GM12878 (cell line): ENCODE results near the gene F13A1. TPM values are rescaled to one million over a fixed set of nuclear protein-coding genes. Genes with fewer than 3 reads are reported as not detected.

Experiments
- ATAC-seq: fragments of 200-7000 bp; cut with Tn5 transposase; 3 replicates; pipeline ENCODE4 v1.9.1; 2020; ENCODE audit warnings: mild to moderate bottlenecking, moderate library complexity
- BruUV-seq: library from RNA; stranded (reverse); fragments of 400-500 nt; replicated peaks from 2 replicates; lab custom pipeline; 2021; lab: Mats Ljungman, UMichigan
- CTCF ChIA-PET: fragments of 300-600 bp; sonication (Branson Sonifier 250); formaldehyde crosslinking; extraction: SDS; loops from one replicate; lab custom pipeline; 2021; ENCODE audit warnings: inconsistent platforms; lab: Yijun Ruan, JAX
- POLR2A ChIA-PET: fragments of 350-600 bp; formaldehyde crosslinking; extraction: SDS; loops from one replicate; lab custom pipeline; 2021; ENCODE audit warnings: inconsistent platforms; lab: Charles Lee
- RAD21 ChIA-PET: fragments of 300-600 bp; sonication (Branson Sonifier 250); formaldehyde crosslinking; loops from one replicate; lab custom pipeline; 2023; ENCODE audit warnings: antibody characterized with exemption; ENCODE audit not compliant: unreplicated experiment; lab: Charles Lee
- SMC1A ChIA-PET: fragments of 300-600 bp; sonication (Branson Sonifier 250); formaldehyde crosslinking; loops from one replicate; lab custom pipeline; 2023; ENCODE audit not compliant: unreplicated experiment, uncharacterized antibody; lab: Charles Lee
- DNase-seq: peaks from one replicate; pipeline ENCODE4 v3.0.0-alpha.2; 2011; ENCODE audit warnings: low read depth, low spot score
- FAIRE-seq: peaks from 3 replicates; lab custom pipeline; 2011; peaks lifted over from hg19 to GRCh38; lab: Jason Lieb, UNC
- H2AFZ ChIP-seq: 2 replicates; pipeline ENCODE4 v1.6.0; 2011; ENCODE audit warnings: low read depth, low read length, control low read depth; ENCODE audit not compliant: control insufficient read depth
- H3K27ac ChIP-seq: 2 replicates; pipeline ENCODE4 v1.5.1; 2011; ENCODE audit warnings: control low read depth; ENCODE audit not compliant: control insufficient read depth, insufficient read depth
- H3K27me3 ChIP-seq, 2 experiments: replicated peaks in 1 of 2; 2 replicates each; pipeline versions ENCODE4 v1.6.0 to v1.6.1; 2011; ENCODE audit warnings: low read length in 1 of 2; ENCODE audit not compliant: control insufficient read depth in 2 of 2, insufficient read depth in 2 of 2
- H3K36me3 ChIP-seq, 2 experiments: 2 replicates each; pipeline ENCODE4 v1.5.1; 2011; ENCODE audit warnings: low read length in 1 of 2; ENCODE audit not compliant: control insufficient read depth in 2 of 2, insufficient read depth in 2 of 2
- H3K4me1 ChIP-seq: 2 replicates; pipeline ENCODE4 v1.6.1; 2011; ENCODE audit warnings: mild to moderate bottlenecking, low read length, moderate library complexity, mixed read lengths; ENCODE audit not compliant: control insufficient read depth, insufficient read depth
- H3K4me2 ChIP-seq: 2 replicates; pipeline ENCODE4 v1.6.0; 2011; ENCODE audit warnings: control low read depth; ENCODE audit not compliant: control insufficient read depth, insufficient read depth
- H3K4me3 ChIP-seq: fragments of 200-600 bp; sonication (generic); 2 replicates; pipeline ENCODE4 v1.5.1; 2016
- H3K79me2 ChIP-seq: 2 replicates; pipeline ENCODE4 v1.6.0; 2011; ENCODE audit warnings: low read length; ENCODE audit not compliant: control insufficient read depth, insufficient read depth
- H3K9ac ChIP-seq: 2 replicates; pipeline ENCODE4 v1.8.0; 2011; ENCODE audit warnings: low read length, control low read depth, mixed read lengths; ENCODE audit not compliant: control insufficient read depth, insufficient read depth
- H3K9me3 ChIP-seq: replicated peaks from 3 replicates; pipeline ENCODE4 v1.5.1; 2011; ENCODE audit warnings: mild to moderate bottlenecking, low read length; ENCODE audit not compliant: control insufficient read depth, insufficient read depth
- H4K20me1 ChIP-seq: 2 replicates; pipeline ENCODE4 v1.6.0; 2011; ENCODE audit not compliant: control insufficient read depth, insufficient read depth
- ASH2L ChIP-seq: fragments of 300-600, 200-600 bp; sonication (generic); IDR thresholded peaks from 2 replicates; pipeline ENCODE4 v1.6.1; 2017; ENCODE audit warnings: low read depth, mild to moderate bottlenecking, borderline replicate concordance
- CBX3 ChIP-seq: fragments of 200-600 bp; sonication (generic); IDR thresholded peaks from 2 replicates; pipeline ENCODE4 v1.6.1; 2016; ENCODE audit warnings: low read depth, borderline replicate concordance
- CBX5 ChIP-seq: sonication (generic); IDR thresholded peaks from 2 replicates; pipeline ENCODE4 v1.6.1; 2016; ENCODE audit warnings: low read depth, moderate library complexity, mild to moderate bottlenecking, inconsistent platforms
- EED ChIP-seq: sonication (generic); IDR thresholded peaks from 2 replicates; pipeline ENCODE4 v1.6.1; 2016; ENCODE audit warnings: antibody characterized with exemption, low read depth
- EGR1 ChIP-seq, 2 experiments: IDR thresholded peaks; 1 replicate in 1 of 2; 2 replicates in 1 of 2; pipeline ENCODE4 v1.6.1; 2011 to 2012; ENCODE audit warnings: low read depth in 2 of 2, low read length in 2 of 2, borderline replicate concordance in 1 of 2, mild to moderate bottlenecking in 1 of 2, moderate library complexity in 1 of 2
- IKZF1 ChIP-seq: fragments of 450-650 bp; conservative IDR thresholded peaks from 2 replicates; pipeline ENCODE4 v1.6.1; 2017; ENCODE audit warnings: antibody characterized with exemption, mild to moderate bottlenecking
- KLF5 ChIP-seq: fragments of 450-650 bp; IDR thresholded peaks from 2 replicates; pipeline ENCODE4 v1.6.1; 2014; ENCODE audit warnings: mild to moderate bottlenecking; ENCODE audit not compliant: partially characterized antibody
- LARP7 ChIP-seq: fragments of 450-650 bp; IDR thresholded peaks from 2 replicates; pipeline ENCODE4 v1.6.1; 2017; ENCODE audit warnings: mild to moderate bottlenecking
- NFXL1 ChIP-seq: fragments of 450-650 bp; IDR thresholded peaks from 2 replicates; pipeline ENCODE4 v1.6.1; 2017; ENCODE audit warnings: antibody characterized with exemption, mild to moderate bottlenecking, borderline replicate concordance
- SMC3 ChIP-seq: IDR thresholded peaks from 2 replicates; pipeline ENCODE4 v1.6.1; 2011; ENCODE audit warnings: low read length, improper control_type of control experiment, borderline replicate concordance
- TCF3 ChIP-seq: IDR thresholded peaks from 2 replicates; pipeline ENCODE4 v1.6.1; 2012; ENCODE audit warnings: low read depth, mild to moderate bottlenecking, low read length, borderline replicate concordance; ENCODE audit not compliant: insufficient read depth
- TCF7 ChIP-seq: IDR thresholded peaks from 2 replicates; pipeline ENCODE4 v1.6.1; 2014; ENCODE audit warnings: antibody characterized with exemption, borderline replicate concordance
- WGBS: methylation state at CpG from one replicate; pipeline ENCODE4 v1.1.6; 2016; ENCODE audit warnings: low lambda C conversion rate; ENCODE audit not compliant: insufficient replicate concordance, insufficient coverage; ENCODE audit errors: missing lambda C conversion rate; 5-methylcytosine and 5-hydroxymethylcytosine counted together
- in situ Hi-C: fragments of 300-500 bp; cut with MboI; formaldehyde crosslinking; loops from 9 replicates; pipeline ENCODE4 v1.14.3; 2018; ENCODE audit warnings: mixed read lengths
- intact Hi-C: fragments of 100-400 bp; cut with micrococcal nuclease; formaldehyde crosslinking; loops from one replicate; pipeline ENCODE4 v1.14.2; 2022; ENCODE audit not compliant: unreplicated experiment
- polyA plus RNA-seq, 11 experiments: library from polyadenylated mRNA; depleted of rRNA in 4 of 11; unstranded in 6 of 11; stranded (reverse) in 5 of 11; fragments of >200 nt; fragmentation: Nextera tagmentation in 4 of 11; fragmentation: Illumina TruSeq in 1 of 11; extraction: Ambion mirVana in 4 of 11; extraction: Trizol in 1 of 11; gene quantifications; 1 replicate in 1 of 11; 2 replicates in 10 of 11; pipeline versions ENCODE4 v1.2.1 to v1.2.3, GENCODE V29; 2011 to 2016; ENCODE audit warnings: inconsistent platforms in 2 of 11, missing spikeins in 2 of 11, low read depth in 1 of 11
- total RNA-seq, 4 experiments: library from RNA; depleted of rRNA in 3 of 4; stranded (reverse); fragments of >200 nt in 3 of 4; fragmentation: Illumina TruSeq in 1 of 4; extraction: Trizol in 1 of 4; gene quantifications; 2 replicates each; pipeline versions ENCODE4 v1.2.1 to v1.2.3, GENCODE V29; 2013 to 2021
- TF ChIP-seq, protein P1 (sequence below): fragments of 450-650 bp; IDR thresholded peaks from 2 replicates; pipeline ENCODE4 v1.6.1; 2017; ENCODE audit warnings: low read depth, mild to moderate bottlenecking, moderate library complexity
- TF ChIP-seq, protein P2 (sequence below): fragments of 450-650 bp; IDR thresholded peaks from 2 replicates; pipeline ENCODE4 v1.6.1; 2017; ENCODE audit warnings: mild to moderate bottlenecking, low read depth, inconsistent platforms; ENCODE audit not compliant: poor library complexity, severe bottlenecking

The F13A1 gene
- total and polyA plus RNA-seq, 10 of the 15 experiments (the other 5 are each of a cell fraction or from before 2014, with no cell fraction given) = 0.48 to 1.8 (median 1.0) TPM

DNA sequence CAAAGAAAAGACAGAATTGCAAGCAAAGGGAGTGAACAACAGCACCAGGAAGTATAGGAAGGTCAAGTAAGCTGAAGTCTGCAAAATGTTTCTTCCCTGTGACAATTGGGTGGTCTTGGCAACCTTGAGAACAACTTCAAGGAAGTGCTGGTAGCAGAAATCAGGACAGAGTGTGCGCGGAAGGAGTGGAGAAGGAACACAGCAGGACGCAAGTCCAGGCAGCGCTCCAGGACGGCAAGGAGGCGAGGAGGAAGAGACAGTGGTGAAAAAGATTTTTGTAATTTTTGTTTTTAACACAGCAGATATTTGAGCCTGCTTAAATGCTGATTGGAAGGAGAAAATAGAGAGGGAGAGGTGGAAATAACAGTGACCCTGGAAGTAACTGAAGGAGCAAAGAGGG is 141.7 kb downstream of the F13A1 start:
- Histone ChIP-seq H3K27ac (no peak overlapping the region), H3K9me3 (no peaks in the 10 kb centered on the region), H2AFZ (no peak overlapping the region), H3K4me3 (no peak overlapping the region), H3K27me3 (no peaks in the 10 kb centered on the region), H3K79me2 (no peaks in the 10 kb centered on the region), H3K4me1 (no peaks in the 10 kb centered on the region), H4K20me1 (no peaks in the 10 kb centered on the region), H3K9ac (no peak overlapping the region), H3K36me3 (no peaks in the 10 kb centered on the region), H3K4me2 (no peak overlapping the region)
- no peak for ATAC-seq
- TF ChIP-seq IKZF1 (no peak), NFXL1 (no peak), SMC3 (no peak), TCF7 (no peak), EED (no peak), CBX3 (no peak), LARP7 (no peak), CBX5 (no peak), EGR1 (IDR thresholded peaks at IDR 0.05; ENCODE audit: borderline replicate concordance in 1 of 2, low read depth in 2 of 2, low read length in 2 of 2) (no peak), ASH2L (no peak), KLF5 (no peak), TCF3 (no peak)
- TF ChIP-seq, protein P1, sequence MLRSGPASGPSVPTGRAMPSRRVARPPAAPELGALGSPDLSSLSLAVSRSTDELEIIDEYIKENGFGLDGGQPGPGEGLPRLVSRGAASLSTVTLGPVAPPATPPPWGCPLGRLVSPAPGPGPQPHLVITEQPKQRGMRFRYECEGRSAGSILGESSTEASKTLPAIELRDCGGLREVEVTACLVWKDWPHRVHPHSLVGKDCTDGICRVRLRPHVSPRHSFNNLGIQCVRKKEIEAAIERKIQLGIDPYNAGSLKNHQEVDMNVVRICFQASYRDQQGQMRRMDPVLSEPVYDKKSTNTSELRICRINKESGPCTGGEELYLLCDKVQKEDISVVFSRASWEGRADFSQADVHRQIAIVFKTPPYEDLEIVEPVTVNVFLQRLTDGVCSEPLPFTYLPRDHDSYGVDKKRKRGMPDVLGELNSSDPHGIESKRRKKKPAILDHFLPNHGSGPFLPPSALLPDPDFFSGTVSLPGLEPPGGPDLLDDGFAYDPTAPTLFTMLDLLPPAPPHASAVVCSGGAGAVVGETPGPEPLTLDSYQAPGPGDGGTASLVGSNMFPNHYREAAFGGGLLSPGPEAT = no peak
- TF ChIP-seq, protein P2, sequence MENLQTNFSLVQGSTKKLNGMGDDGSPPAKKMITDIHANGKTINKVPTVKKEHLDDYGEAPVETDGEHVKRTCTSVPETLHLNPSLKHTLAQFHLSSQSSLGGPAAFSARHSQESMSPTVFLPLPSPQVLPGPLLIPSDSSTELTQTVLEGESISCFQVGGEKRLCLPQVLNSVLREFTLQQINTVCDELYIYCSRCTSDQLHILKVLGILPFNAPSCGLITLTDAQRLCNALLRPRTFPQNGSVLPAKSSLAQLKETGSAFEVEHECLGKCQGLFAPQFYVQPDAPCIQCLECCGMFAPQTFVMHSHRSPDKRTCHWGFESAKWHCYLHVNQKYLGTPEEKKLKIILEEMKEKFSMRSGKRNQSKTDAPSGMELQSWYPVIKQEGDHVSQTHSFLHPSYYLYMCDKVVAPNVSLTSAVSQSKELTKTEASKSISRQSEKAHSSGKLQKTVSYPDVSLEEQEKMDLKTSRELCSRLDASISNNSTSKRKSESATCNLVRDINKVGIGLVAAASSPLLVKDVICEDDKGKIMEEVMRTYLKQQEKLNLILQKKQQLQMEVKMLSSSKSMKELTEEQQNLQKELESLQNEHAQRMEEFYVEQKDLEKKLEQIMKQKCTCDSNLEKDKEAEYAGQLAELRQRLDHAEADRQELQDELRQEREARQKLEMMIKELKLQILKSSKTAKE = no peak
- DNase-seq = no peak
- WGBS = 42% methylated on average over 6 of the region's 6 CpGs
- intact Hi-C loops = no loop called here
- ChIA-PET SMC1A (interaction anchor here (0.7 to 0.8 kb wide), 2 partner anchors 25 to 106 kb away, joined by 3 read pairs; no protein-coding TSS in a partner anchor), CTCF (interaction anchor here (0.8 kb wide), 1 partner anchor 17 kb away, joined by 3 read pairs; no protein-coding TSS in a partner anchor), POLR2A (no interaction called here), RAD21 (interaction anchor here (1.1 kb wide), 1 partner anchor 313 kb away, joined by 3 read pairs; no protein-coding TSS in a partner anchor)
- no TSS peak for BruUV-seq
- in situ Hi-C loops = no loop called here
- no peak for FAIRE-seq
